ENCODE results near the gene LDB3.

LDB3 gene

GRCh38 chr10:86654411-86655172, 13.7 kb upstream of the LDB3 start, which contains the start of gene OPN4:
Gene OPN4 (plus strand): TSS chr10:86654547. CDS start chr10:86654784, 237 bp downstream.
- DNase-seq = no peak
- no peak for TF ChIP-seq CTCF (IDR thresholded peaks at IDR 0.05; ENCODE audit: borderline replicate concordance, extremely low read depth, low read length, poor library complexity, severe bottlenecking)
- TF ChIP-seq EZH2 (IDR thresholded peaks at IDR 0.05; ENCODE audit: borderline replicate concordance, low read depth, low read length, severe bottlenecking) = no peak
- no peak for ATAC-seq (ENCODE audit: insufficient read depth, low read depth)

GRCh38 chr10:86655173-86655540, 13.2 kb upstream of the LDB3 start:
- Histone ChIP-seq H3K4me3 (ENCODE audit: low read depth in 1 of 2, low read length in 2 of 2) (no peak overlapping the region), H3K27ac (ENCODE audit: low read length) (no peak overlapping the region), H4K20me1 (ENCODE audit: insufficient read depth, low read length) (no peaks in the 10 kb centered on the region; the same call in 1 of the 2 replicates), H3K36me3 (ENCODE audit: insufficient read depth, low read length) (no peaks in the 10 kb centered on the region), H3K9ac (ENCODE audit: low read depth, low read length) (no peak overlapping the region), H3K4me1 (ENCODE audit: insufficient read depth, low read length) (no peaks in the 10 kb centered on the region), H3K9me3 (ENCODE audit: insufficient read depth, low read length, severe bottlenecking) (no peaks in the 10 kb centered on the region), H3K79me2 (ENCODE audit: insufficient read depth, low read length) (no peaks in the 10 kb centered on the region), H2AFZ (ENCODE audit: low read depth, low read length) (no peak overlapping the region), H3K4me2 (ENCODE audit: insufficient read depth, low read length) (no peak overlapping the region), H3K27me3 (ENCODE audit: insufficient read depth, low read length, poor library complexity) (peaks cover 7% of the 10 kb centered on the region)
- no peak for TF ChIP-seq EZH2 (IDR thresholded peaks at IDR 0.05; ENCODE audit: borderline replicate concordance, low read depth, low read length, severe bottlenecking)
- TF ChIP-seq CTCF (IDR thresholded peaks at IDR 0.05; ENCODE audit: borderline replicate concordance, extremely low read depth, low read length, poor library complexity, severe bottlenecking) = no peak
- DNase-seq = no peak
- no peak for ATAC-seq (ENCODE audit: insufficient read depth, low read depth)

More at GRCh38 chr10:86654411-86655172, 13.7 kb upstream of the LDB3 start, which contains the start of gene OPN4:
- Histone ChIP-seq H3K36me3 (ENCODE audit: insufficient read depth, low read length) (no peaks in the 10 kb centered on the region), H2AFZ (ENCODE audit: low read depth, low read length) (no peak within 1 kb of the TSS), H4K20me1 (ENCODE audit: insufficient read depth, low read length) (no peaks in the 10 kb centered on the region; the same call in 1 of the 2 replicates), H3K9ac (ENCODE audit: low read depth, low read length) (no peak within 1 kb of the TSS), H3K9me3 (ENCODE audit: insufficient read depth, low read length, severe bottlenecking) (no peaks in the 10 kb centered on the region), H3K4me2 (ENCODE audit: insufficient read depth, low read length) (no peak within 1 kb of the TSS), H3K4me1 (ENCODE audit: insufficient read depth, low read length) (no peaks in the 10 kb centered on the region), H3K27me3 (ENCODE audit: insufficient read depth, low read length, poor library complexity) (peaks cover 7% of the 10 kb centered on the region), H3K4me3 (ENCODE audit: low read depth in 1 of 2, low read length in 2 of 2) (no peak within 1 kb of the TSS), H3K27ac (ENCODE audit: low read length) (no peak within 1 kb of the TSS), H3K79me2 (ENCODE audit: insufficient read depth, low read length) (no peaks in the 10 kb centered on the region)

GRCh38 chr10:86655596-86655995, 12.7 kb upstream of the LDB3 start:
- Histone ChIP-seq H3K9ac (ENCODE audit: low read depth, low read length) (no peak overlapping the region), H3K9me3 (ENCODE audit: insufficient read depth, low read length, severe bottlenecking) (no peaks in the 10 kb centered on the region), H4K20me1 (ENCODE audit: insufficient read depth, low read length) (no peaks in the 10 kb centered on the region; the same call in 1 of the 2 replicates), H3K4me3 (ENCODE audit: low read depth in 1 of 2, low read length in 2 of 2) (no peak overlapping the region), H3K4me2 (ENCODE audit: insufficient read depth, low read length) (no peak overlapping the region), H3K27me3 (ENCODE audit: insufficient read depth, low read length, poor library complexity) (peaks cover 7% of the 10 kb centered on the region), H3K79me2 (ENCODE audit: insufficient read depth, low read length) (no peaks in the 10 kb centered on the region), H2AFZ (ENCODE audit: low read depth, low read length) (no peak overlapping the region), H3K27ac (ENCODE audit: low read length) (no peak overlapping the region), H3K36me3 (ENCODE audit: insufficient read depth, low read length) (no peaks in the 10 kb centered on the region), H3K4me1 (ENCODE audit: insufficient read depth, low read length) (no peaks in the 10 kb centered on the region)
- DNase-seq (no peak), ATAC-seq (ENCODE audit: insufficient read depth, low read depth) (no peak)
- TF ChIP-seq CTCF (IDR thresholded peaks at IDR 0.05; ENCODE audit: borderline replicate concordance, extremely low read depth, low read length, poor library complexity, severe bottlenecking) (no peak), EZH2 (IDR thresholded peaks at IDR 0.05; ENCODE audit: borderline replicate concordance, low read depth, low read length, severe bottlenecking) (no peak)
